ENCODE measurements around the gene DCTN2.
"Not testable (repeated sequence)": the region's sequence is repeated elsewhere in the genome, so short reads cannot be mapped to it uniquely, and the experiment has no call there.

The DCTN2 gene

DNA sequence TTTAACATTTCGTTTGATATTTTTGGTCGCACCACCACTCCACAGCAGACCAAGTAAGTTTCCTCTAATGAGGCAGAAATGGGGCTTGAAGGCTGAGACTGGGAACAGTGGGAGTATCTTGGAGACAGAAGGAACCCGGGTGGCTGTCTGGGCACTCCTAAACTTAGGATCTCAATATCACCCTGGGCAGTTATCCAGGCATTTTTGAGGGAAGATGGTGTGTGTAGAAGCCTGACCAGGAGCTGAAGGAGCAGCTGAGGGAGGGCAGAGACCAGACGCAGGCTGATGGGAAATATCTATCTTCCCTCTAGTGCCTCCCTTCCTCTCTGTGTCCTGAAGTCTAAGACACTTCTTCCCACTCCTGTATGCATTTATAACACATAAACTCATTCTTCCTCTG lies 48.4 kb downstream of the DCTN2 start:
- DNase-seq: no peak
- no peak for TF ChIP-seq POLR2A (IDR thresholded peaks at IDR 0.05; ENCODE audit: low read length)
- TF ChIP-seq GATA1 (IDR thresholded peaks at IDR 0.05; ENCODE audit: low read depth, low read length): no peak

- TF ChIP-seq GATA1 (IDR thresholded peaks at IDR 0.05; ENCODE audit: low read depth, low read length) (no peak), POLR2A (IDR thresholded peaks at IDR 0.05; ENCODE audit: low read length) (no peak)
- DNase-seq: no peak
Measured at GRCh38 chr12:57498132-57498502, 48.9 kb downstream of the DCTN2 start.

DNA sequence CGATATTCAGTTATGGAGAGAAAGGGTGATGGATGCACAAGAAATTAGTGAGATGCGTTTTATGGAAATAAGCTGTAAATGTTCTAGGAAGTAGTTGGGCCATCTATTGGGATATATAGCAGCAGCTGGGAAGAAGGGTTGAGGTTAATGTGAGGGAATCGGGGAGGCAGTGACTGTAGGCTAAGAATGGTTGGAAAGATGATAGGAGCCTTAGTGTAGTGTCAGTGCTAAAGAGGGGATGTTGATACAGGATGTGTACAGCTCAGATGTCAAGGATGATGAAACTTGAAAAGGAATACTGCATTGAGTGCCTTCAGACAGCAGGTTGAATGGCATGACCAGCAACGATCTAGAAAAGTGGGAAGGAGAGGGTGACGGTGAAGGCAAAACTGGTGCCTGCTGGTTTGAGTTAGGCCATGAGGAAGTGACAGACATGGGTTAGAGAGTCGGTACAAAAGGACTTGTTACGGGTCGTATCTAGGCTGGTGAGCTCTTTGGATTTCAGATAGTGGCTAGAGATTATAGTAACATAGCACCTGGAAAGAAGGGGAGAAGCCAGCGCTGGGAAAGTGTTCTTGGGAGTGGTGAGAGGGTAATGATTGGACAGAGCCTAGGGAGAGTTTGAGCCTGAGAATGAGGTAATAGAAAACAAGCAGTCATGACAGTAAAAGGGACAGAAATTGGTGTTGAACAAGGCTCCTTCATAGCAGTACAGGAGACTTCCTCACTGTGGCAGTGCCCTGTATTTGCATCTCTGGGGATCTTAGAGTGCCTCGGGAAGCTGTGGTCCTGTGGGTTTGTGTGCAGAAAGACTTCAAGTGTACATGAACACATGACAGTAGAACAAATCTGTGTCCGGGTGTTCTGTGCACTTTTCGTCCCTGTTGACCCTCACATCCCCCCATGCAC lies 49.5 kb downstream of the DCTN2 start:
- TF ChIP-seq GATA1 (IDR thresholded peaks at IDR 0.05; ENCODE audit: low read depth, low read length): no peak
- TF ChIP-seq POLR2A (IDR thresholded peaks at IDR 0.05; ENCODE audit: low read length): no peak
- no peak for DNase-seq

GRCh38 chr12:57496822-57497221 lies 50.2 kb downstream of the DCTN2 start:
- TF ChIP-seq POLR2A (IDR thresholded peaks at IDR 0.05; ENCODE audit: low read length) (no peak), GATA1 (IDR thresholded peaks at IDR 0.05; ENCODE audit: low read depth, low read length) (no peak)
- no peak for DNase-seq

- DNase-seq: not testable (repeated sequence)
Measured at GRCh38 chr12:57495051-57495701, 51.8 kb downstream of the DCTN2 start.

DNA sequence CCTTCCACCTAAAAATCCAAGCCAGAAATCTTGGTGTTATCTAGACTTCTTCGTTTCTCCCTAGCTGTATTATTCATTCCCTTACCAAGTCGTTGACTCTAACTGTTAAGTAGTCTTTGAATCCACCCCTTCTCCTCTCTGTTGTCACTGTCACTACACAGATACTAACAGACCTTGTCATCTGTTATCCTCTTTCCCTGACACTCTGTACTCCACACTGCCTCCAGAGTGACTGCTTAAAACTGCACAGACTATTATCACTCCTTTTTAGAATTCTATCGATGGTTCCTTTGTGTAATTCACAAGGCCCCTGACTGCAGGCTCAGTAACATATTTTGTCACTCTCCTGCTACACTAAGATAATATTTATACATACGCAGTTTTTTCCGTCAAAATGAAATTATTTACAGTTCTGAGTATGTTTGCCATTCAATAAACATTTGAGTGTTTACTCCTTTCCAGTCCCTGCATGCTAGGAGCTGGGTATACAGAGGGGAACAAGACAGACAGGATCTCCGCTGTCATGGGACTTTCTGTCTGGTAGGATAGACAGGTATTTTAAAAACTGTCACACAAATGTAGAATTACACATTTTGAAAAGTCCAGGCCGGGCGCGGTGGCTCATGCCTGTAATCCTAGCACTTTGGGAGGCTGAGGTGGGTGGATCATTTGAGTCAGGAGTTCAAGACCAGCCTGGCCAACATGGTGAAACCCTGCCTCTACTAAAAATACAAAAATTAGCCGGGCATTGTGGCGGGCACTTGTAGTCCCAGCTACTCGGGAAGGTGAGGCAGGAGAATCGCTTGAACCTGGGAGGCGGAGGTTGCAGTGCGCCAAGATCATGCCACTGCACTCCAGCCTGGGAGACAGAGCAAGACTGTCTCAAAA lies 55.4 kb downstream of the DCTN2 start:
- peak; percentile 58 to 68 for DNase-seq
- TF ChIP-seq POLR2A (IDR thresholded peaks at IDR 0.05; ENCODE audit: low read length) (no peak), GATA1 (IDR thresholded peaks at IDR 0.05; ENCODE audit: low read depth, low read length) (no peak)

DNA sequence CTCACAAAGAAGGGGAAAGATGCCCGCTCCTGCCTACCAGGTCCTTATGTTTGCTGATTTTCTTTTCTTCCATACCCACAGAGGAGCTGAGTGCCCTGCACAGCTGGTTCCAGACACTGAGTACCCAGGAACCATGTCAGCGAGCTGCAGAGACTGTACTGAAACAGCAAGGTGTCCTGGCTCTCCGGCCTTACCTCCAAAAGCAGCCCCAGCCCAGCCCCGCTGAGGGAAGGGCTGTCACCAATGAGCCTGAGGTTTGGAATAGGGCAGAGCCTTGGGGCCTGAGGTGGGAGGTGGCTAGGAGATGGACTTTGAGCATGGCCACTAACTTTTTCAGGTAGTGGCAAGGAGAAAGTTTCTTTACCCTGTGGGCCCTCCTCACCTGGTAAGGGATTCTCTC lies 56.9 kb downstream of the DCTN2 start:
- TF ChIP-seq POLR2A (IDR thresholded peaks at IDR 0.05; ENCODE audit: low read length) (no peak), GATA1 (IDR thresholded peaks at IDR 0.05; ENCODE audit: low read depth, low read length) (no peak)
- DNase-seq: no peak

DNA sequence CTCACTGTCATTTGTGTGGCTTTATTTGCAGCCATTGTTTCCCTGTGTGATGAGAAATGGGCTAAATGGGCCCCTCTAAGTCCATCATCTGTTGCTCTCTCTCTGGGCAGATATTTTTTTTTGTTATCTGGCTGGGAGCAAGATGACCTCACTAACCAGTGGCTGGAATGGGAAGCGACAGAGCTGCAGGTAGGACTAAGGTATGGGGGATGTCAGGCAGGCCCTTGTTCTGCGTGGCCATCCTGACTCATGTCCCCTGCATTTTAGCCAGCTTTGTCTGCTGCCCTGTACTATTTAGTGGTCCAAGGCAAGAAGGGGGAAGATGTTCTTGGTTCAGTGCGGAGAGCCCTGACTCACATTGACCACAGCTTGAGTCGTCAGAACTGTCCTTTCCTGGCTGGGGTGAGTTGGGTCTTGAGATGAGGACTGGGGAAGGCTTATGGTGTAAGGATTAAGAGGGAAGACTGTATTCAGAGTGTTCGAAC lies 57.8 kb downstream of the DCTN2 start:
- no peak for DNase-seq
- TF ChIP-seq GATA1 (IDR thresholded peaks at IDR 0.05; ENCODE audit: low read depth, low read length) (no peak), POLR2A (IDR thresholded peaks at IDR 0.05; ENCODE audit: low read length) (no peak)

- DNase-seq: peak; percentile 70 to 72
- TF ChIP-seq POLR2A (IDR thresholded peaks at IDR 0.05; ENCODE audit: low read length) (no peak), GATA1 (IDR thresholded peaks at IDR 0.05; ENCODE audit: low read depth, low read length) (no peak)
Measured at GRCh38 chr12:57488402-57489156, 58.4 kb downstream of the DCTN2 start.

DNA sequence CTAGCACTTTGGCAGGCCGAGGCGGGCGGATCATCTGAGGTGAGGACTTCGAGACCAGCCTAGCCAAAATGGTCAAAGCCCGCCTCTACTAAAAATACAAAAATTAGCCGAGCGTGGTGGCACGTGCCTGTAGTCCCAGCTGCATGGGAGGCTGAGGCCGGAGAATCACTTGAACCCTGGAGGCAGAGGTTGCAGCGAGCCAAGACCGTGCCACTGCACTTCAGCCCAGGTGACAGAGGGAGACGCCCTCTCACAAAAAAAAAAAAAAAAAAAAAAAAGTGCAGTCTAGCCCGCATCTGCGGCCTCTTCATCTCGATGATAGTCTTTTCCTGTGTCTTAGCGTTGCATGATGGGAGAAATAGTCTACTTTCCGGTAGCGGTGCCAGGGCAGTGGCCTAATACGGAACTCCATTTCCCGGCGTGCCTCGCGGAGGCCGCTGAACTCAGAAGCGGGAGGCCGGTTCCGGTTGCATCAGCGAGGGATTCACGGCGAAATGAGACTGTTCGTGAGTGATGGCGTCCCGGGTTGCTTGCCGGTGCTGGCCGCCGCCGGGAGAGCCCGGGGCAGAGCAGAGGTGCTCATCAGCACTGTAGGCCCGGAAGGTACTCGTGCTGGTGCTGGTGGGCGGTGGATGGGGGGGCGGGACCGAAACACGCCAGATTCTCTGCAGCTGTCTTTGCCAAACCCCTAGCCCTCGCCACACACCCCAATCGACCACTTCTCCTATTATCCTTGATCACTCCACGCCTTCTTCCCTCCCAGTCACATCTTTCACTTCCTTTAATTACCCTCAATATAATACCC lies 59.2 kb downstream of the DCTN2 start, which contains the start of gene MARS1:
TSS of gene MARS1 (plus strand) at position 472 of the 805 bp plus-strand sequence. CDS start at position 495, 23 bp downstream.
- peak; percentile 96 to 97 for DNase-seq
- TF ChIP-seq POLR2A (IDR thresholded peaks at IDR 0.05; ENCODE audit: low read length): peak; percentile 93
- no peak for TF ChIP-seq GATA1 (IDR thresholded peaks at IDR 0.05; ENCODE audit: low read depth, low read length)

GRCh38 chr12:57487055-57487596 lies 59.9 kb downstream of the DCTN2 start:
- no peak for DNase-seq
- no peak for TF ChIP-seq GATA1 (IDR thresholded peaks at IDR 0.05; ENCODE audit: low read depth, low read length)

GRCh38 chr12:57485695-57486094 lies 61.3 kb downstream of the DCTN2 start:
- TF ChIP-seq POLR2A (IDR thresholded peaks at IDR 0.05; ENCODE audit: low read length) (no peak), GATA1 (IDR thresholded peaks at IDR 0.05; ENCODE audit: low read depth, low read length) (no peak)
- DNase-seq: no peak

Measured in erythroblast (primary cell).